Thyroid gland (tissue), 4 donors: ENCODE measurements around the gene HGD.

Source experiments
- POLR2A ChIP-seq, 2 donors: fragments of 450-650 bp; IDR thresholded peaks; one replicate each; pipeline ENCODE4 v1.6.1; 2017; ENCODE audit warnings: antibody characterized with exemption in 2 of 2, mild to moderate bottlenecking in 2 of 2, moderate library complexity in 1 of 2
- TF ChIP-seq, protein P1 (sequence below), 6 experiments: fragments of 200-600 bp in 3 of 6; fragments of 450-650 bp in 3 of 6; sonication (generic) in 3 of 6; IDR thresholded peaks; one replicate each; pipeline ENCODE4 v1.5.1; 2016 to 2019; ENCODE audit warnings: antibody characterized with exemption in 6 of 6, mild to moderate bottlenecking in 2 of 6, inconsistent platforms in 1 of 6, moderate library complexity in 1 of 6

DNA sequence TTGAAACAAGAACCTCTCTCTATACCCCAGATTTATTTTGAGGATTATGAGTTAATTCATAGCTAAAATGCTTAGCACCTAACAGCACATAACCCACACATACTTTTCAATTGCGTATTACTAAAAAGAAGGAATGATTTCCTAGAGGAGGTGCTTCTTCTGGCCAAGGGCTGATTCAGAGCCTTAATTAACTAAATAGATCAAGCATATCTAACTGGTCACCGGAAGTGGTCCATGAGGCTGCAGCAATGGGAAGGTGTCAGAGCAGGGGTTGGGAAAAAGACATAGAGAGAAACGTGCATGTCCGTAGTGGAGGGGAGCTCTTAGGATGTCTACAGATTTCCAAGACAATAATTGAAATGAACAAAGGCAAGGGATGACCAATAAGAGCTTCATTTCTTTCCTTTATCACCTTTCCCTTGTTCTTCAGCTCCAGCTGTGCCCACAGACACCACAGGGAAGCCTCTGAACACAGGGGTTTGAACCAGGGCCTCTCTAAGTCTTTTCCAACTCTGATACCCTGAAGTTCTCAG lies 467 bp downstream of the HGD start:
- TF ChIP-seq, protein P1, sequence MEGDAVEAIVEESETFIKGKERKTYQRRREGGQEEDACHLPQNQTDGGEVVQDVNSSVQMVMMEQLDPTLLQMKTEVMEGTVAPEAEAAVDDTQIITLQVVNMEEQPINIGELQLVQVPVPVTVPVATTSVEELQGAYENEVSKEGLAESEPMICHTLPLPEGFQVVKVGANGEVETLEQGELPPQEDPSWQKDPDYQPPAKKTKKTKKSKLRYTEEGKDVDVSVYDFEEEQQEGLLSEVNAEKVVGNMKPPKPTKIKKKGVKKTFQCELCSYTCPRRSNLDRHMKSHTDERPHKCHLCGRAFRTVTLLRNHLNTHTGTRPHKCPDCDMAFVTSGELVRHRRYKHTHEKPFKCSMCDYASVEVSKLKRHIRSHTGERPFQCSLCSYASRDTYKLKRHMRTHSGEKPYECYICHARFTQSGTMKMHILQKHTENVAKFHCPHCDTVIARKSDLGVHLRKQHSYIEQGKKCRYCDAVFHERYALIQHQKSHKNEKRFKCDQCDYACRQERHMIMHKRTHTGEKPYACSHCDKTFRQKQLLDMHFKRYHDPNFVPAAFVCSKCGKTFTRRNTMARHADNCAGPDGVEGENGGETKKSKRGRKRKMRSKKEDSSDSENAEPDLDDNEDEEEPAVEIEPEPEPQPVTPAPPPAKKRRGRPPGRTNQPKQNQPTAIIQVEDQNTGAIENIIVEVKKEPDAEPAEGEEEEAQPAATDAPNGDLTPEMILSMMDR (IDR thresholded peaks at IDR 0.05): no peak
- no peak for TF ChIP-seq POLR2A (IDR thresholded peaks at IDR 0.05)
